ENCODE results near the gene AP1M2.
A peak's percentile ranks its signal among the peaks of the same experiment; 100 is the strongest.
"Not testable (repeated sequence)": the region's sequence is repeated elsewhere in the genome, so short reads cannot be mapped to it uniquely, and the experiment has no call there.

AP1M2 gene

DNA sequence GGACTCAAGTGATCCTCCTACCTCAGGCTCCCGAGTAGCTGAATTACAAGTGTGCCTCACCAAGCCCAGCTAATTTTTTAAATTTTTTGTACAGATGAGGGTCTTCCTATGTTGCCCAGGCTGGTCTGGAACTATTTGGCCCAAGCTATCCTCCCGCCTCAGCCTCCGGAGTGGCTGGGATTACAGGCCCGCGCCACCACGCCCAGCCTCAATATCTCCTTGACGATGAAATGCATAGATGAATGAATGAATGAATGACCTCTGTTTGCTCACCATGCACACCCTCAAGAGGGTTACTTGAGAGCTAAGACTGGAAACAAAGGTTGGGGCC, 14.9 kb upstream of the AP1M2 start:
- DNase-seq (ENCODE audit: low spot score): no peak

DNA sequence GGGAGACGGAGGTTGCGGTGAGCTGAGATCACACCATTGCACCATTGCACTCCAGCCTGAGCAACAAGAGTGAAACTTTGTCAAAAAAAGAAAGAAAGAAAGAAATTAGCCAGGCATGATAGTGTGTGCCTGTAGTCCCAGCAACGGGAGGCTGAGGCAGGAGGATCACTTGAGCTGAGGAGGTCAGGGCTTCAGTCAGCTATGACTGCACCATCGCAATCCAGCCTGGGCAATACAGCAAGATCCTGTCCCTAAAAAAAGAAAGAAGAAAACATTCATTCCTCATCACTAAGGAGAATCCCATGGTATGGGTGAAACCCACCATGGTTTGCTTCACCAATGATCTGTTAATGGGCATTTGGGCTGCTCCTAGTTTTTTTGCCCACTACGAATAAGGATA, 13.0 kb upstream of the AP1M2 start:
- no peak for DNase-seq (ENCODE audit: low spot score)

DNA sequence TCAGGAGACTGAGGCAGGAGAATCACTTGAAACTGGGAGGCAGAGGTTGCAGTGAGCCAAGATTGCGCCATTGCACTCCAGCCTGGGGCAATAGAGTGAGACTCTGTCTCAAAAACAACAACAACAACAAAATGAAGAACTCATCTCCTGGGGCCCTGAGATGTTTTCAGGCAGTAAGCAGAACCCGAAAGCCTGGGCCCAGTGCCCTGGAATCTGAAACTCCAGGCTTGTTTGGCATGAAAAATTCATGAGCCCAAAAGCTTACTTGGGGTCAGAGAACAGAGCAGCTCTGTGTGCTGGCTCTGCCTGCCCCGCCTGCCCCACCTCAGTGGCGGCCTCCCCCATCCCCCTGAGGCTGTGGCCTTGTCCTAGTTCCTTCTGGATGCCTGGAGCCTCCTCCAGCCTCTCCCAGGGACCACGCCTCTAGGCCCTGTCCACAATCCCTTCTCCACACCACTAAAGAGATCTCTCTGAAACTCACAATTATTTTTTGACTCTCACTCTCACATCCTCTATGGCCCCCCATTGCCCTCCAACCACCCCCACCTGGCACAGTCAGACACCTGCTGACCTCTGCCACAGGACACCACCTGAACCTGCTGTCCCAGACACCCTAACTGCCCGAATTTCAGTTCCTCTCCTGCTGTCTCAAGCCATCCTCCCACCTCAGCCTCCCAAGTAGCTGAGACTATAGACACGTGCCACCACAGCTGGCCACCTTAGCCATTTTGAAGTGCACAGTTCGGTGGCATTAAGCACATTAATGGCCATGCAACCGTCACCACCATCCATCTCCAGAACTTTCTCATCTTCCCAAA, 6.9 kb upstream of the AP1M2 start:
- DNase-seq (ENCODE audit: low spot score): no peak

DNA sequence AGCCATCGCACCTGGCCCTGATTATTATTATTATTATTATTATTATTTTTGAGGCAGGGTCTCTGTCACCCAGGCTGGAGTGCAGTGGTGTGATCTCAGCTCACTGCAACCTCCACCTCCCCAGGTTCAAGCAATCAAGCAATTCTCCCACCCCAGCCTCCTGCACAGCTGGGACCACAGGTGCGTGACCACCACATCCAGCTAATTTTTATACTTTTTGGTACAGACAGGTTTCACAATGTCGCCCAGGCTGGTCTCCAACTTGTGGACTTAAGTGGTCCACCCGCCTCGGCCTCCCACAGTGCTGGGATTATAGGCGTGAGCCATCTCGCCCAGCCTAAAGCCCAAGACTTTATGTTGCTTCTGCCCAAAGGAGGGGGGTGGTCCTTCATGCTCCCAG, 6.0 kb upstream of the AP1M2 start:
- no peak for DNase-seq (ENCODE audit: low spot score)

DNA sequence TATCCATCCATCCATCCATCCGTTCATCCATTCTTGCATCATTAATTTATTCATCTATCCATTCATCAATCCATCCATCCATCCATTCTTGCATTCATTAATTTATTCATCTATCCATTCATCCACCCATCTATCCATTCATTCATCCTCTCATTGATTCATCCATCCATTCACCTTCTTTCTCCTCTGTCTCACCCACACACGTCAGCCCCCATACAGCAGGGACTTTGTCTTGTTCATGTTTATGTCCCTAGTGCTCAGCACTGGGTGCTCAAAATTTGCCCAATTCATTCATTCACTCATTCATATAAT, 683 bp upstream of the AP1M2 start:
- DNase-seq (ENCODE audit: low spot score): no peak

DNA sequence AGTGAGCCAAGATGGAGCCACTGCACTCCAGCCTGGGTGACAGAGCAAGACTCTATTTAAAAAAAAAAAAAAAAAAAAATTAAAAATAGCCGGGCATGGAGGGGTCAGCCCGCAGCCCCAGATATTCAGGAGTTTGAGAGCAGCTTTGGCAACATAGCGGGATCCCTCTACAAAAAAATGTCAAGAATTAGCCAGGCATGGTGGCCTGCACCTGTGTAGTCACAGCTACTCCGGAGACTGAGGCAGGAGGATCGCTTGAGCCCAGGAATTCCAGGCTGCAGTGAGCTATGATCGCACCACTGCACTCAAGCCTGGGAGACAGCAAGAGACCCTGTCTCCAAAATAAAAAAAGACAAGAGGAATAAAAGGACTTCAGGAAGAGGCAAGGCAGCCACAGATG, 716 bp downstream of the AP1M2 start:
- DNase-seq (ENCODE audit: low spot score): no peak

DNA sequence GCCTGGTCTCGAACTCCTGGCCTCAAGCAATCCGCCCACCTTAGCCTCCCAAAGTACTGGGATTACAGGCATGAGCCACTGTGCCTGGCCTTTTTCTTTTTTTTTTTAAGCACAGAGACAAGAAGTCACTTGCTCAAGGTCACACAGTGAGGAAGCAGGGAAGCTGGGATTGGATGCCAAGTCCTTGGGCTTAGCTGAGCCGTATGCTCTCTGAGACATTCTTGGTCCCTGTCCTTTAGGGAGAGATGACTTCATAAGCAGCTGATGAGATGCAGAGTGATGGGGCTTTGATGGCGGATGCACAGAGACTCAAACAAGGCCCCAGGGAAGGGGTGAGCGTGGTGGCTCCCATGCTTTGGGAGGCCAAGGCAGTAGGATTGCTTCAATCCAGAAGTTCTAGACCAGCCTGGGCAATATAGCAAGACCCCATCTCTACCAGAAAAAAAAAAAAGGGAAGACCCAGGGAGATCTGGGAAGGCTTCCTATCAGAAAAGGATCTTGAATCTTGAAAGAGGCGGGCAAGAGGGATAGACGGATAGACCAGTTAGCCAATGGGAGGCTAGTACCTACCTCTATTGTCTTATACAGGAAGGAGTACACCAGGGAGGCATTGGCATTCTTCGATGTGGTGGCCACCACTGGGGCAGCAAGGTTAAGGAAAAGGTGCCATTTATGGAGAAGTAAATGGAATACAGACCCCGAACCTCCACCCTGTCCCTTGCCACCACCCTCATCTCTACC, 3.9 kb downstream of the AP1M2 start:
- no peak for DNase-seq (ENCODE audit: low spot score)

DNA sequence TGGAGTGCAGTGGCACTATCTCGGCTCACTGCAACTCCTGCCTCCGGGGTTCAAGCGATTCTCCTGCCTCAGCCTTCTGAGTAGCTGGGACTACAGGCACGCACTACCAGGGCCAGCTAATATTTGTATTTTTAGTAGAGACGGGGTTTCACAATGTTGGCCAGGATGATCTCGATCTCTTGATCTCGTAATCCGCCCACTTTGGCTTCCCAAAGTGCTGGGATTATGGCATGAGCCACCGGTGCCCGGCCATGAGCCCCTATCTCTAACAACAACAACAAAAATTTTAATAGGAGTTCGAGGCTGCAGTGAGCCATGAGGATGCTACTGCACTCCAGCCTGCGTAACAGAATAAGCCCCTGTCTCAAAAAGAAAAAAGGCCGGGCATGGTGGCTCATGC, 5.0 kb downstream of the AP1M2 start:
- no peak for DNase-seq (ENCODE audit: low spot score)

DNA sequence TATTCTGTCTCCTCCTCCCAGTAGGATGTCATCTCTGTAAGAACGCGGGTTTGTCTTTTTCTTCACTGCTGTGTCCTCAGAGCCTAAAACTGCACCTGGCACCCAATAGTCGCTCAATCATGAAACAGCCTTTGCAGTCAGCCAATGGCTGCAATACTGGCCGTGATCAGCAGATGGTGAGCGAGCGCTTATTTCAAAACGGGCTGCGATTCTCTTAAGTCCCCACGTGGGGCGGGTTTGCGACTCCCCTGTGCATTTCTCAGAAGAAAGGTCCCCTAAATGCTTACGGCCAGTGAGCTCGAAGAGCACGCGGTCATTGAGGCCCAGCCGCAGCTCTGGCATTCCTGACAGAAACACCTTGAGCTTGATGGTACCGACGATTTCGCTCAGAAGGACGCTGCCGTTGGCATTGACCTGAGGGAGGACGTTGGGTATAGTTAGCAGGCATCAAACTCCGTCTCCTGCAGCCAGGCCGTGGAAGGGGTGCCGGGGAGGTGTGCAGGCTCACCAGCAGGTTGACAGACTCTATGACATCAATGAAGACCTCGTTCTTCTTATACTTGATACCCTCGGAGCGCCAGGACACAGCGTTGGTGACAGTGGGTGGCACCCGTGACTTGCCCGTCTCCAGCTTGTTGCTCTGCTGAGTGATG, 6.0 kb downstream of the AP1M2 start:
- DNase-seq (ENCODE audit: low spot score): peak; percentile 96

DNA sequence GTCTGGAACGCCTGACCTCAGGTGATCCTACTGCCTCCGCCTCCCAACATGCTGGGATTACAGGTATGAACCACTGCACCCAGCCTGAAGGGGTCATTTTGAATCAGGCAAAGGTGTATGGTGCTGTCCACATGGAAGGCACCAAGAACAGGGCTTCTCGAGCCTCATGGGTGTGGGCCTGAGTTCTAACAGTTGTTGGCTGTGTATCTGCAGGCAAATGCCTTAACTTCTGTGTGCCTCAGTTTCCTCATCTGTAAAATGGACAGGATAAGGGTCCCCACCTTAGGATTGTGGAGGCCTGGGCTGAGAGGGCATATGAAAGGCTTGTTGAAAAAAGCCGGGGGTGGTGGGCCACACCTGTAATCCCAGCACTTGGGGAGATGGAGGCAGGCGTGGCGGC, 9.2 kb downstream of the AP1M2 start:
- no peak for DNase-seq (ENCODE audit: low spot score)

DNA sequence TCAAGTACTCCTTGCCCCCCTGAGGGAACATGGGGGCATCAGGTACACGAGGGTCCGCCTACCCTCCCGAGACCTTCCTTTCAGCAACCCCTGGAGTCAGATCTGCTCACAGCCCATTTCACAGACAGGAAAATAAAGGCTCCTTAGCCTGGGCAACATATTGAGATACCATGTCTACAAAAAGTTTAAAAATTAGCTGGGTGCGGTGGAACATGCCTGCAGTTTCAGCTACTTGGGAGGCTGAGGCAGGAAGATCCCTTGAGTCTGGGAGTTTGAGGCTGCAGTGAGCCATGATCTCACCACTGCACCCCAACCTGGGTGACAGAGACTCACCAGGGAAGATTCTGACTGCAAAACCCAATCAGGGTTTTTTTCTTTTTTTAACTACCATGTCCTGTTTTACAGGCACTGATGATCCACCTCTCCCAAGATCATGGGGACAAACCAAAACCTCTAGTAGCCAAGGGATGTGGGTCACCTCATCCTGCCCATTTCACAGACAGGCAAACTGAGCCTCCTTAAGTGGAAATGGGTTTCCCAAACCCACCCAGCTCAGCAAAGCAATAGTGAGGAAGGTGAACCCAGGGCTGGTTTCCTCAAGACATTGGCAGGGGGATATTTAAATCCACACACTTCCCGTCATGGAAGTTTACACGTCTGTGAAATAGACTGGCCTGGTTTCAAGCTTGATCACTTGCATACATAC, 11.9 kb downstream of the AP1M2 start:
- no peak for DNase-seq (ENCODE audit: low spot score)

DNA sequence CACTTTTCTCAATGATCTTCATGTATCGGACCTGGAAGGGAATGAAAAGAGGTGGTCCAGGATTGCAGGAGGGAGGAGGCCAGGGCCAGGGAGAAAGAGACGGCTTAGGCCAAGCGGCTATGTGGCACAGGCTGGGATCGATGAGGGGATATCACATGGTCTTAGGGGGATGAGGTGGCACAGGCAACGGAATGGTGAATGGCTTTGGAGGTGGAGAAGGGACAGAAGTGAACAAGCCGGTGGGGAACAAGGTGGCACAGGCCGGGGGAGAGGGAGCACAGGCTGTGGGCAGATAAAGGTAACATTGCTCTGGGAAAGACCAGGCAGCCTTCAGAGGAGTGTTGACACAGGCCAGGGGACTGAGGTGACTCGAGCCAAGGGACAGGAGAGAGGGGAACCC, 12.7 kb downstream of the AP1M2 start:
- no peak for DNase-seq (ENCODE audit: low spot score)

DNA sequence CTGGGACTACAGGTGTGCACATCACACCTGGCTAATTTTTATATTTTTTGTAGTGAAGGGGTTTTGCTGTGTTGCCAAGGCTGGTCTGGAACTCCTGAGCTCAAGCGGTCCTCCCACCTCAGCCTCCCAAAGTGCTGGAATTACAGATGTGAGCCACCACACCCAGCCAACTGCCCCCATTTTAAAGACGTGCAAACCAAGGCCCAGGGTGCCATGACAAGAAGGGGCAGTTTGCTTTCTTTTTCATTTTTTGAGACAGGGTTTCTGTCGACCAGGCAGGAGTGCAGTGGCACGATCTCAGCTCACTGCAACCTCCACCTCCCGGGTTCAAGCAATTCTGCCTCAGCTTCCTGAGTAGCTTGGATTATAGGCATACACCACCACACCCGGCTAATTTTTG, 13.3 kb downstream of the AP1M2 start:
- not testable (repeated sequence) for DNase-seq (ENCODE audit: low spot score)

DNA sequence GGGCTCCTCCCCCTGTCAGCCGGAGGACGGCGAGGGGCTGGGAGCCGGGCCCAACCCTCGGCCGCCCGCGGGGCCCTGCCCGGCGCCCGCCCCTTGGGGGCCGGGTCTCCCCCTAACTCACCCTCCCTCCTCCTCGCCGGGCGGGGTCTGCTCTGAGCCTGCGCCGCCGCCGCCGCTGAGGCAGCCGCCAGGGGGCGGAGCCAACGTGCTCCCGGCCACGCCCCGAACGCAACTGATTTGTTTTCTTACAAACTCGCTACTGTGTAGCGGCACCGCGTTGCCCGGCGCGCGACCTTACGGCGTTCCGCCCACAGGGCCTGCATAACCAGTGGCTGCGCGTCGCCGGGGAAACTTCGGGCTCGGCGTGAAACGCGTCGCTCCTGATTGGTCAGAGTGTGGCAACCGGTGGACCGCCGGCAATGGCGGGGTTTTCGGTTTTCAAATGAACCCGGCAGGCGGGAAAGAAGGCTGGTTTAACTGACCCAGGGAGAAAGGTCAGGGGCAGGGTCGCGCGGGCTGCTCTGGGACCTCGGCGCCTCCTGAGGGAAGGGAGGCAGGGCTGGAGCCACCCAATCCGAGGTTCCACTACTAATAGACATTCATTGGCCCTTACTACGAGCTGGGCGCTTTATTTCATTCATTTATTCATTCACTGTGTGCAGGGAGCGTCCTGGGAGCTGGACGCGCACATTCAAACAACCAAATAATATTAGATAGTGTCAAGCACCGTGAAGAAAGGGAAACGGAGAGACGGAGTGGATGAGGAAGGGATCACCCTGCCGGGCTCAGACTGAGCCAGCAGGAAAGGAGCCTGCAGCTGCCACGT, 18.1 kb downstream of the AP1M2 start, which contains the start of gene CDKN2D:
TSS of gene CDKN2D (minus strand) at position 154 of the 826 bp plus-strand sequence. CDS start 326 bp downstream, outside the sequence.
- DNase-seq (ENCODE audit: low spot score): peak; percentile 99

DNA sequence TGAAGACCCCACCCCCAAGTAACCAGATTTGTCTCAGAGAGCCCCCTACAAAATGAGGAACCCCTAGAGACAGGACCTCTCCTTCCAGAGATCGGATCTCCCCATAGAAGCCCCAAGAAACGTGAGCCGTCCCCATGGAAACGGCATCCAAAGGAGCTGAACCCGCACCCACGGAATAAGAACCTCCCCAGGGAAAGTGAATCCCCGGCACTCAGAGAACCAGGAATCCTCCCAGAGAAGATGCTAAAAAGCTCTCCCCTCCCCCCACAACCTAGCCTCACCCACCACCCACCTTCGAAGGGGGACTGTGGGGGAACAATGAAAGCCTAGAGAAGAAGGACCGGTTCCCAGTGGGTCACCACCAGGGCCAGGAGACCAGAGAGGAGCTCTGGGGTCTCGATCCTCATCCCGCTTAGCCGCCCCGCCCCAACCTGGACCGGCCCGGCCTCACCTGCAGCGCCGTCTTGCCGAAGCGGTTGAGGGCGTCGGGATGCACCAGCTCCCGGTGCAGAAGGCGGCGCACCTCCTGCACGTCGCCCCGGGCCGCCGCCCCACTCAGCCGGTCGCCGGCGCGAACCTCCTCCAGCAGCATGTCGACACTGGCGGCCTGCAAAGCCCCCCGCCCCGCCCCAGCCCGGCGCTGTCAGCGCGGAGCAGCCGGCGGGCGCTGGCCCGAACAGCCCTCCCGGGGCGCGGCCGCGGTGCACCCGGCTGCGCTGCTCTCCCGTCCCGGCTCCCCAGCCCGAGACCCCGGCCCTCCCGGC, 18.9 kb downstream of the AP1M2 start:
- DNase-seq (ENCODE audit: low spot score): no peak

DNA sequence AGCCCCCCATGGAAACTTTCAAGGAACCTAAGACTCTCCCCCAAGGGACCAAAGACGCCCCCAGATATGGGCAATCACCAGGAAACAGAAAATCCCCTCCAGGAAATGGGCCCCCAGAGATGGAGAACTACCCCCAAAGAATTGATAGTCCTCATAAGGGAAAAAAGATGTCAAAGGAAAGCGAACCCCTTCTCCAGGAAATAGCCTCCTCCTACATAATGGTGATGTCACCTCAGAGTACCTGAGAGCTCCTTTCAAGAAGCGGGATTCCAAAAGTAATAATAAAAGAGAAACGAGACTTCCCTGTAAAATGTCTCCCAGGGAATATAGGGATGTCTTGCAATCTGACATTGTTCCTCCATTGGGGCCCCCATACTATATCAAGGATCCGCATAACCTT, 19.5 kb downstream of the AP1M2 start:
- no peak for DNase-seq (ENCODE audit: low spot score)

DNA sequence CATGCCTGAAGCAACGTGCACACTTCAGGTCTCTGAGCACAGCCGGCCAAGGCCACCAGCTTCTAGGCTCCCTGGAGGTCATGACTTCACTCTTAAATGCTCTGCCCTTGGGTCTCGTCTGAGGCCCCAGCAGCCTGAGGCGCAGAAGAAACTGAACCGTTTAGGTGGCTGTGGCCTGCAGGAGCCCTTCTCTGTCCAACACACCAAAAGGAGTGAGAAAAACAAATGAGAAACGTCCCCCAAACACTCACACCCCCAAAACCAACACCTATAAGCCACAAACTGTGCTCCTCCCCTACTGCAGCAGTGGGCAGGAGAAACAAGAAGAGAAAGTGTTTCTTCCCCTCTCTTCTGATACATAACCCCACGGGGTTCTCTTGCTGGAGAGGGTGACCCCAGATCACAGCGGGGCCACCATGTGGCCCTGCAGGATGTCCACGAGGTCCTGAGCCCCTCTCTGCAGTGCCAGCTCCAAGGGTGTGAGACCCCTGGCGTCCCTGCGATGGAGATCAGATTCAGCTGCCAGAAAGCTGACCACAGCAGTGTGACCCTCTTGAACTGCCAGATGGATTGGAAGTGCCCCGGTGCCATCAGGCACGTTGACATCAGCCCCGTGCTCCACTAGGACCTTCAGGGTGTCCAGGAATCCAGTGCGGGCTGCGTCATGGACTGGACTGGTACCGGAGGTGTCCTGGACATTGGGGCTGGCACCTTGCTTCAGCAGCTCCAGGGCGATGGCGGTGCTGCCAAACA, 20.3 kb downstream of the AP1M2 start:
- no peak for DNase-seq (ENCODE audit: low spot score)

DNA sequence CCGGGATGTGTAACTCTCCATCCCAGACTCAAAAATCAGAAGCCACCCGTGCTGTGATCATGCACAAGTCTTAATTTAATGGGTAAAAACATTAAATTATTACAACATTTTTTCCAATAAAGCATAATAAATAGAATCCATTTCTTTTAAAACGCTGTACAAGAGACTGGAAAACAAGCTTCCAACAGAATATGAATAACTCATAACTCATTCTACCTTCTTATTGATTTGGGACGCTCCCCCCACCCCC, 20.8 kb downstream of the AP1M2 start:
- no peak for DNase-seq (ENCODE audit: low spot score)

DNA sequence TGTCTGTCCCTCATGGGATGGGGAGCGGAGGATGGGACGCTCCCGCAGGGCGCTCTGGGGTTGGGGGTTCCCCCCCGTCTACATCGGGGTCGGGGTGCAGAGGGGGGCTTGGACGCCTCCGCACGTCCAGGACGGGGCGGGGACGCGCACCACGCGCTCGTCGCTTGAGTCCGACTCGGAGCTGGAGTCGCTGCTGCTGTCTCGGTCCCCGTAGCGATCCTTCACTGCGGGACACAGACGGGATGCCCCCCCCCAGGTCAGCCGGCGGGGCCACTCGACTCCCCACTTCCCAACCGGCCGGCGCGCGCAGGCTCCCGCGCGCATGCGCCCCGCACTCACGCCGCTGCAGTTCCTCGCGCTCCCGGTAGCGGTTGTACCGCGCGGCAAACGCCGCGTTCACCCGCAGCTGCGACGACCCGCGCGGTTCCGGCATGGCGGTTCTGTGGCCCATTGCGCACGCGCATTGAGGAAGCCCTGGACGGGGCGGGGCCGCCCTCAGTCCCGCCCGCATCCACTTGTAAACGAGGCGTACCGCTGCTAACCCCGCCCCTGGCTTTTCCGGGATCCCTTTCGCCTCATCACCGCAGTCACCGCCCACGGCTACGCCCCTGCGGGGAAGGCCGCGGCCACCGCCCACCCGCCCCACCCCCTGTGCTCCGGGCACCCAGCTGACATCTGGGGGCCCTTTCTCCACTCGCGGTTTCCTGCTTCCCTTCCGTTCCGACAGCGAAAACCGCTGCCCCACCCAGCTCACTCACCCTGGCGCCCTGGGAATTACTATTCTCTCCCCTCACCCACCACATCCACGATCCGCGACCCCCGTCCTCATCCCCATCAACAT, 21.3 kb downstream of the AP1M2 start, which contains the start of gene KRI1:
TSS of gene KRI1 (minus strand) at position 444 of the 841 bp plus-strand sequence. CDS start at position 433, 11 bp downstream.
- peak; percentile 95 for DNase-seq (ENCODE audit: low spot score)
